Endothelial cell of umbilical vein (primary cell): Measurements from ENCODE around the gene NLRP11. TPM values are rescaled to one million over a fixed set of nuclear protein-coding genes. Genes with fewer than 3 reads are reported as not detected.

Experiments
- BruUV-seq: library from RNA; stranded (reverse); fragments of 400-500 nt; replicated peaks from 2 replicates; lab custom pipeline; 2021; lab: Mats Ljungman, UMichigan
- CTCF ChIA-PET: fragments of 300-600, 350-600 bp; sonication (Branson Sonifier 250); formaldehyde crosslinking; loops from one replicate; lab custom pipeline; 2021; ENCODE audit warnings: antibody characterized with exemption, inconsistent platforms; lab: Charles Lee
- POLR2A ChIA-PET: fragments of 300-600, 350-600 bp; sonication (Branson Sonifier 250); formaldehyde crosslinking; loops from one replicate; lab custom pipeline; 2021; ENCODE audit warnings: antibody characterized with exemption, inconsistent platforms; lab: Charles Lee
- DNase-seq: peaks from one replicate; pipeline ENCODE4 v3.0.0-alpha.2; 2011; ENCODE audit warnings: low read depth, low spot score
- FAIRE-seq: peaks from 2 replicates; lab custom pipeline; 2011; peaks lifted over from hg19 to GRCh38; lab: Jason Lieb, UNC
- H2AFZ ChIP-seq: 2 replicates; pipeline ENCODE4 v1.6.0; 2012; ENCODE audit warnings: low read depth, low read length, control low read depth, inconsistent platforms
- H3K27ac ChIP-seq: 2 replicates; pipeline ENCODE4 v1.5.1; 2011; ENCODE audit warnings: low read depth, mild to moderate bottlenecking, control low read depth, low read length, moderate library complexity; ENCODE audit not compliant: insufficient read depth
- H3K27me3 ChIP-seq, 2 experiments: 2 replicates each; pipeline versions ENCODE4 v1.6.0 to v1.6.1; 2011; ENCODE audit warnings: low read length in 2 of 2, mixed read lengths in 1 of 2; ENCODE audit not compliant: control insufficient read depth in 2 of 2, insufficient read depth in 2 of 2
- H3K36me3 ChIP-seq, 2 experiments: 2 replicates in 1 of 2; 3 replicates in 1 of 2; pipeline ENCODE4 v1.5.1; 2011; ENCODE audit warnings: low read length in 2 of 2, mild to moderate bottlenecking in 1 of 2, moderate library complexity in 1 of 2; ENCODE audit not compliant: control insufficient read depth in 2 of 2, insufficient read depth in 2 of 2; ENCODE audit errors: extremely low read depth in 1 of 2
- H3K4me1 ChIP-seq: 3 replicates; pipeline ENCODE4 v1.5.1; 2011; ENCODE audit warnings: mild to moderate bottlenecking, low read length; ENCODE audit not compliant: control insufficient read depth, insufficient read depth; ENCODE audit errors: extremely low read depth
- H3K4me2 ChIP-seq: 2 replicates; pipeline ENCODE4 v1.6.1; 2011; ENCODE audit warnings: low read length, control low read depth, mixed read lengths; ENCODE audit not compliant: insufficient read depth
- H3K4me3 ChIP-seq, 3 experiments: fragments of 200-600 bp in 1 of 3; sonication (generic), shearing (Covaris generic) in 1 of 3; replicated peaks in 1 of 3; 2 replicates each; pipeline ENCODE4 v1.5.1; 2011 to 2016; ENCODE audit warnings: control low read depth in 3 of 3, low read length in 3 of 3, mild to moderate bottlenecking in 2 of 3, inconsistent platforms in 1 of 3, low read depth in 1 of 3, moderate library complexity in 1 of 3; ENCODE audit not compliant: insufficient read depth in 1 of 3
- H3K79me2 ChIP-seq: 2 replicates; pipeline ENCODE4 v1.6.0; 2012; ENCODE audit warnings: low read length, inconsistent platforms; ENCODE audit not compliant: control insufficient read depth, insufficient read depth
- H3K9ac ChIP-seq: replicated peaks from 2 replicates; pipeline ENCODE3; 2011; ENCODE audit warnings: low read length, control low read depth; ENCODE audit not compliant: insufficient read depth; ENCODE audit errors: extremely low read depth
- H3K9me1 ChIP-seq: replicated peaks from 3 replicates; pipeline ENCODE4 v1.6.0; 2011; ENCODE audit warnings: mild to moderate bottlenecking, low read length; ENCODE audit not compliant: control insufficient read depth, insufficient read depth; ENCODE audit errors: extremely low read depth
- H3K9me3 ChIP-seq: replicated peaks from 2 replicates; pipeline ENCODE4 v1.5.1; 2012; ENCODE audit warnings: low read length, inconsistent platforms; ENCODE audit not compliant: control insufficient read depth, insufficient read depth
- H4K20me1 ChIP-seq: replicated peaks from 2 replicates; pipeline ENCODE3; 2011; ENCODE audit warnings: mild to moderate bottlenecking, low read length; ENCODE audit not compliant: control insufficient read depth, insufficient read depth; ENCODE audit errors: extremely low read depth
- CTCF ChIP-seq, 2 donors: IDR thresholded peaks; 1 replicate in 1 of 2; 2 replicates in 1 of 2; pipeline ENCODE4 v1.5.1; 2011; ENCODE audit warnings: low read length in 2 of 2, mild to moderate bottlenecking in 2 of 2, moderate library complexity in 2 of 2, control low read depth in 1 of 2, inconsistent platforms in 1 of 2, low read depth in 1 of 2; ENCODE audit not compliant: insufficient read depth in 1 of 2; ENCODE audit errors: extremely low read depth in 1 of 2
- EZH2 ChIP-seq: IDR thresholded peaks from 2 replicates; pipeline ENCODE4 v1.6.1; 2012; ENCODE audit warnings: borderline replicate concordance, low read depth, mild to moderate bottlenecking, moderate library complexity, low read length, inconsistent platforms; ENCODE audit not compliant: severe bottlenecking
- FOS ChIP-seq: IDR thresholded peaks from 2 replicates; pipeline ENCODE4 v1.6.1; 2011; ENCODE audit warnings: mild to moderate bottlenecking, low read length, moderate library complexity, borderline replicate concordance; ENCODE audit not compliant: insufficient read depth
- GATA2 ChIP-seq: IDR thresholded peaks from 2 replicates; pipeline ENCODE4 v1.7.0; 2011; ENCODE audit warnings: low read depth, mild to moderate bottlenecking, moderate library complexity, mixed read lengths, low read length; ENCODE audit not compliant: insufficient read length, insufficient read depth
- JUN ChIP-seq: IDR thresholded peaks from 2 replicates; pipeline ENCODE4 v1.6.1; 2011; ENCODE audit warnings: borderline replicate concordance, low read depth; ENCODE audit not compliant: insufficient read length, insufficient read depth
- MAX ChIP-seq: IDR thresholded peaks from 2 replicates; pipeline ENCODE4 v1.6.1; 2011; ENCODE audit not compliant: insufficient read depth, insufficient read length
- MYC ChIP-seq: IDR thresholded peaks from one replicate; pipeline ENCODE4 v1.6.1; 2011; ENCODE audit warnings: mild to moderate bottlenecking, low read depth, low read length
- POLR2A ChIP-seq: IDR thresholded peaks from 2 replicates; pipeline ENCODE4 v1.6.1; 2012; ENCODE audit warnings: low read depth, mild to moderate bottlenecking, control low read depth, low read length
- POLR2AphosphoS5 ChIP-seq: IDR thresholded peaks from 2 replicates; pipeline ENCODE4 v1.6.1; 2012; ENCODE audit warnings: low read depth, mild to moderate bottlenecking, control low read depth, low read length, moderate library complexity; ENCODE audit not compliant: insufficient read depth
- dilution Hi-C: fragments of 300-500 bp; cut with MboI; formaldehyde crosslinking; loops from one replicate; pipeline ENCODE4 v1.15.0; 2019; ENCODE audit warnings: low sequenced_read_pairs; ENCODE audit not compliant: extremely low pct_ligation_motif_present
- intact Hi-C: fragments of 100-400 bp; cut with micrococcal nuclease; formaldehyde crosslinking; loops from one replicate; pipeline ENCODE4 v1.10.0; 2022
- polyA plus RNA-seq, 4 experiments: library from polyadenylated mRNA; depleted of rRNA in 3 of 4; stranded (reverse) in 3 of 4; unstranded in 1 of 4; fragments of >200 nt; gene quantifications; 2 replicates each; pipeline versions ENCODE4 v1.2.1 to v1.2.3, GENCODE V29; 2011 to 2012; ENCODE audit warnings: missing spikeins in 1 of 4
- total RNA-seq: library from RNA; stranded (reverse); gene quantifications from 2 replicates; pipeline ENCODE4 v1.2.3, GENCODE V29; 2021

NLRP11 gene
- total and polyA plus RNA-seq, 2 donors (not counting 3 experiments of a cell fraction or from before 2014, with no cell fraction given) = not detected

- no peak for TF ChIP-seq CTCF (IDR thresholded peaks at IDR 0.05; ENCODE audit: extremely low read depth in 1 of 2, insufficient read depth in 1 of 2, low read depth in 1 of 2, low read length in 2 of 2)
- TF ChIP-seq GATA2 = no peak
- TF ChIP-seq FOS = no peak
- TF ChIP-seq POLR2AphosphoS5 = no peak
- no peak for TF ChIP-seq MAX
- TF ChIP-seq MYC = no peak
- no peak for TF ChIP-seq EZH2
- TF ChIP-seq POLR2A = no peak
- TF ChIP-seq JUN = no peak
- FAIRE-seq (no peak), DNase-seq (no peak)
- dilution Hi-C loops (no loop called here), intact Hi-C loops (no loop called here)
- no peaks in the 10 kb centered on the region for H3K9me3 ChIP-seq
- no peaks in the 10 kb centered on the region for H3K9me1 ChIP-seq
- no peaks in the 10 kb centered on the region for H3K27me3 ChIP-seq
- H3K4me2 ChIP-seq = no peak overlapping the region
- H3K9ac ChIP-seq = no peak overlapping the region
- no peak overlapping the region for H2AFZ ChIP-seq
- H4K20me1 ChIP-seq = no peaks in the 10 kb centered on the region
- H3K4me3 ChIP-seq = no peak overlapping the region
- ChIA-PET POLR2A (no interaction called here), CTCF (interaction anchor here (6.8 kb wide), 1 partner anchor 179 kb away, joined by 86 read pairs; no protein-coding TSS in a partner anchor)
- no peak overlapping the region for H3K27ac ChIP-seq
- no peaks in the 10 kb centered on the region for H3K4me1 ChIP-seq
- H3K36me3 ChIP-seq = no peaks in the 10 kb centered on the region
- BruUV-seq = no TSS peak
- no peaks in the 10 kb centered on the region for H3K79me2 ChIP-seq
Observed at GRCh38 chr19:55811340-55811739, 20.5 kb downstream of the NLRP11 start.
